AG08395 (cell line): ENCODE data around the gene CDHR1.
A peak's percentile ranks its signal among the peaks of the same experiment; 100 is the strongest.
"Not testable (repeated sequence)": the region's sequence is repeated elsewhere in the genome, so short reads cannot be mapped to it uniquely, and the experiment has no call there.

Experiments
- DNase-seq: peaks from one replicate; pipeline ENCODE4 v3.0.0; 2012; ENCODE audit warnings: mixed read lengths, low spot score

The CDHR1 gene

DNA sequence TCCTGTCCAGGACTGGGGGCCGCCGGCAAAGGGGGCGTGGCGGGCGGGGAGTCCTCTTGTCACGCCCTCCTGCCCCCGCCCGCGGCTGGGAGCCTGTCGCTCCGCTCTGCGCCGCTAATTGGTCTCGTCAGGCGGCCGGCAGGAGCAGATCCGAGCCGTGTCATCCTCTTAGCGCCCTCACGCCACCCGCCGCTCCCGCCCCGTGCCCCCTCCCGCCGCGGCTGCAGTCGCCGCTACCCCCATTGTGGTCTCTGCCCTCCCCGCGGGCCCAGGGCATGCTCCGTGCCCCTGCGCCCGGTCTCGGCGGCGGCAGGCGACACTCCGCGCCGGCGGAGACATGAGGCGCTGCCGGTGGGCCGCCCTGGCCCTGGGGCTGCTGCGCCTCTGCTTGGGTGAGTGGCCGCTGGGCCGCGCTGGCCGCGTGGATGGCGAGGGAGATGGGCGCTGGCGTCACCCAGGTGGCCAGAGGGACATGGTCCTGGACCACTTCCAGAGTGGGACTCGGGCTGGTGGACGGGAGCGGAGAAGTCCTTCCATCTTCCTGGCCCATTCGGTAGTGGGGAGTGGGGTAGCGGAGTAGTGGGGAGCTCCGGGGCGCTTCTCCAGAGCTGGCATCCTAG is at the start of gene CDHR1:
Gene CDHR1 (plus strand): TSS at position 114 of the 620 bp plus-strand sequence. CDS start 224 bp downstream, at position 338.
- DNase-seq: peak; percentile 27

DNA sequence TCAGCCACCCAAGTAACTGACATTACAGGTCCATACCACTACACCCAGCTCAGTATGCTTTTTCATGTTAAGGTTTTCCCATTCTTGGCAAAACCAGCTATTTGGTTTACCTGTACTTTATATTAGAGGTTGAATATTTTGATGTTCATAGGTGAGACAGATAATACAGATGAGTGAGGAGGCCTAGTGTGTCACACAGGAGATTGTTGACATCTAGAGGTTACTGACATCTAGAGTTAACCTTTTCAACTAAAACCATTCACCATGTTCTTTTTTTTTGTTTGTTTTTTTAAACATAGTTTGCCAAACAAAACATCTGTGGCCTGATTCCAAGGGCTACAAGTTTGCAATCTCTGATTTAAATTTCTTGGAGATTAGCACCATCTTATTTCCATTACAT is 47.0 kb upstream of the CDHR1 start:
- no peak for DNase-seq

DNA sequence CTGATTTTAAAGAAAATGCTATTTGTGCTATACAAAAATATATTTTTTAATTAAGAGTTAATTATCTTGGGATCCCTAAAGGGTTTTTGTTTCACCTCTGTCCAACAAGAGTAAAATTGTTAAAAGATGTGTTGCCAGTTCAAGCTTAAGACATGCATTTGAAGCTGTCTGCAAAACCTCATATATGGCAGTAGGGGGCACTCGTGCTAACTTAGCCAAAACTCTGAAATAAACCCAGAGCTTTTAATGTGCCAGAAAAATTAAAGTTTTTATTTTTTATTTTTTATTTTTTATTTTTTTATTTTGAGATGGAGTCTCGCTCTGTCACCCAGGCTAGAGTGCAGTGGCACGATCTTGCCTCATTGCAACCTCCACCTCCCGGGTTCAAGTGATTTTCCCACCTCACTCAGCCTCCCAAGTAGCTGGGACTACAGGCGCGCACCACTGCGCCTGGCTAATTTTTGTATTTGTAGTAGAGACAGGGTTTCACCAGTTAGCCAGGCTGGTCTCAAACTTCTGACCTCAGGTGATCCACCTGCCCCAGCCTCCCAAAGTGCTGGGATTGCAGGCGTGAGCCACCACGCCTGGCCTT is 46.2 kb upstream of the CDHR1 start:
- DNase-seq: peak; percentile 60

DNA sequence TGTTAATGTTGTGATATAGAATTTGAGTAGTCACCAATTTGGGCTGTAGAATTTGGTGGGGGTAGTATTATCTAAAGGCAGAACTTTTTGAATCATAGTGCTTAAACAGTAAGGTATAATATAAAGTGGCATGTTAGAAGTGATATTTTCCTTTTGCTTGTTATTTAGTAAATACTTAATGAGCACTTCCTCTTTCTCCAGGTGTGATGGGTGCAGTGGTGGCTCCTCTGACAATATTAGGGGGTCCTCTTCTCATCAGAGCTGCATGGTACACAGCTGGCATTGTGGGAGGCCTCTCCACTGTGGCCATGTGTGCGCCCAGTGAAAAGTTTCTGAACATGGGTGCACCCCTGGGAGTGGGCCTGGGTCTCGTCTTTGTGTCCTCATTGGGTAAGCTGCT is 44.5 kb upstream of the CDHR1 start:
- DNase-seq: no peak

DNA sequence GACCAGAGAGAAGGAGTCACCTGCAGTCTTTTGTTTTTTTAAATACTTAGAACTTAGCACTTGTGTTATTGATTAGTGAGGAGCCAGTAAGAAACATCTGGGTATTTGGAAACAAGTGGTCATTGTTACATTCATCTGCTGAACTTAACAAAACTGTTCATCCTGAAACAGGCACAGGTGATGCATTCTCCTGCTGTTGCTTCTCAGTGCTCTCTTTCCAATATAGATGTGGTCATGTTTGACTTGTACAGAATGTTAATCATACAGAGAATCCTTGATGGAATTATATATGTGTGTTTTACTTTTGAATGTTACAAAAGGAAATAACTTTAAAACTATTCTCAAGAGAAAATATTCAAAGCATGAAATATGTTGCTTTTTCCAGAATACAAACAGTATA is 41.6 kb upstream of the CDHR1 start:
- DNase-seq: no peak

DNA sequence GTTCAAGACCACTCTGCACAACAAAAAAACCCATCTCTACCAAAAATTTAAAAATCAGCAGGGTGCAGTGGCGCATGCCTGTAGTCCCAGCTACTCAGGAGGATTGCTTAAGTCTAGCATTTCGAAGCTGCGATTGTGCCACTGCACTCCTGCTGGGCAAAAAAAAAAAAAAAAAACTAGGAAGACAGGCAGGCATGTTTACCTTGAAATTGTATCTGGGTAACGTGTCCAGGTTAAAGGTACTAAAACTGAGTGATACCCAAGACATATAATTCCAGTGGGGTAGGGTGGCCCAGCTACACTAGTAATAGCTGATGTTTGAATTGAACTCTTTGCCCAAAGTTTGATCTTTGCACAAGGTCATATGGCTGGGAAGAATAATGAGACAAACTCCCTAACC is 38.8 kb upstream of the CDHR1 start:
- no peak for DNase-seq

DNA sequence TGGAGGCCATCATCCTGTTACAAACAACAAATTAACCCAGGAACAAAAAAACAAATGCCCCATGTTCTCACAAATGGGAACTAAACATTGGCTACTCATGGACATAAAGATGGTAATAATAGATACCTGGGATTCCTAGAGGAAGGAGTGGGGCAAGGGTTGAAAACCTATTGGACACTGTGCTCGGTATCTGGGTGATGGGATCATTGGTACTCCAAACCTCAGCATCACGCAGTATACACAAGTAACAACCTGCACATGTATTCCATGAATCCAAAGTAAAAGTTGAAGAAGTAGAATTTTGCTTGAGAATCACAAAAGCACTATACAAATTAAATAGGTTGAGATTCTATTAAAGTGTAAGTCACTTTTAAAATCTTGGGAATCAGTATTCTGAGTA is 38.3 kb upstream of the CDHR1 start:
- DNase-seq: no peak

DNA sequence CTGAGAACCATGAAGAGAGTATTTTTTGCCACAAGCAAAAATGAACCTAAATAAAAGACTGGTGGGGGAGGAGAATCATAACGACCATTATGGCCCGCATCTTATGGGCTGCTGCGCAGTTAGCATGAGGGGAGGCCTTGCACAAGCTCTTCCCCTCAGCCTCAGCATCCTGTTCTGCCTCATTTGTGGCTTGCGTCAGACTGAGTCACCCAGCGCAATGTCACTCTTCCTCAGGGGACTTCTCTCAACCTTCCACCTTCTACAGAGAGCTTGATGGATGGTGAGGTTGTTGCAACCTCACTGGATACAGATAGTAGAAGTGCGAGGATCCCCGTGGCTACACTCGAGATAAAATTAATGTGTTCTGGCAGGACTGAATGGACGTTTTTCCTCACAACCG is 37.6 kb upstream of the CDHR1 start:
- no peak for DNase-seq

DNA sequence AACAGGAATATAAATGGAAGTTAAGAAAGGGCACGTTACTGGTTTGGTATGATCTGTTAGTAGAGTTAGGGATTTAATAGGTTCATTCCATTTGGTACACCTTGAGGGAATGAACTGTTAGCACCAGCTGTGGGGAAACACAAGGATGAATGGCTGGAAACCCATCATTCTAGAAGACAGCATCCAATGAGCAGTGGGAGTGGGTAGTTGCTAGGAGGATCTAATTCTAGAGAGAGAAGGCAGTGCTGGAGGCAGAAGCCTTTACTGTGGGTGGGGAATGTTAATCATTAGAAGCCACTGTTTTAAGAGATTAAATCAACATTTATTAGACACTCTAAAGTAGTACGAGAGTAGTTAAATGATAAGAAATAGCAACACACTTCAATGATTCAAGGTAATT is 36.3 kb upstream of the CDHR1 start:
- DNase-seq: no peak

DNA sequence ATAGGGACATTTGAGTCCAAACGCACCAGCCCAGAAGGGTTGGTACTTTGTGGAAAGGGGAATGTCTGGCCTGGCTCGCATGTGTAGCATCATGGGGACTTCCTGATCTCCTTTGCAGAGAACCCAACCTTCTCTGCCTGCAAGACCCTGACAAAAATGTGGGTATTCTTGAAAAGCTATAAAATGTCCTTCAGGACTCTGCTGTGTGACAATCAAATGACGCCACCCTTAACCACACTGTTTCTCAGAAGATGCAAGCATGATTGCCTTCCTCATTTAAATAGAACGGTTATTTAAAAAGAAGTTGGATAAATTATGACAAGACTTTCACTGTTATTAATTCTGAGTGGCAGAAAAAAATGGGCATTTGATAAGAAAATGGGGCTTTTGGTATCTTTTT is 35.8 kb upstream of the CDHR1 start:
- DNase-seq: no peak

DNA sequence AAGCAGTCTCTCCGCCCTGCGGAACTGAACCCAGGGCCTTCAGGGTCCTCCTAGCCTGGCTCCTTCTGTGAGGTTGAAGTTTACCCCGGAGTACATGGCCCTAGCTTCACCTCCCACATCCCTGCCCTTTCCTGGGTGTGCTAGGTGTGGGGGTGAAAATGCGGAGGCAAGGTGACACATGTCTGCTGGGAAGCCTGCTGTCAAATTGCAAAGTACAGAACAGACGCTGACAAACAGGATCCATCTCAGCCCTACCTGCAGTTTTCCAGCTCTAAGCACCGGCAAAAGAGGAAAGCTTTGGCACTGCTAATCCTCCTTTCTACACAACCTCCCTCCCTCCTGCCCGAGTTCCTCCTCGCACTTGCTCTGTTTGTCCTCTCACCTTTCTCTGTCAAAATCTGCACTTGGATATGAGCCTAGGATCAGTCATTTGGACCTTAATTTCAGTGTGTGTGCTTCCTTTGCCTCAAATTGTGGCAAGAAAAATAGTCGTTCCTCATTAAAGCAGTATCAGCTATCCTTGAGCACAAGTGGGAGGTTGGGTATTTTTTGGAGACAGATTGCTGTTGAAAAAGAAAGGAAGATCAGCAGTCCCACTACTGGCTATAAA is 35.2 kb upstream of the CDHR1 start:
- no peak for DNase-seq

DNA sequence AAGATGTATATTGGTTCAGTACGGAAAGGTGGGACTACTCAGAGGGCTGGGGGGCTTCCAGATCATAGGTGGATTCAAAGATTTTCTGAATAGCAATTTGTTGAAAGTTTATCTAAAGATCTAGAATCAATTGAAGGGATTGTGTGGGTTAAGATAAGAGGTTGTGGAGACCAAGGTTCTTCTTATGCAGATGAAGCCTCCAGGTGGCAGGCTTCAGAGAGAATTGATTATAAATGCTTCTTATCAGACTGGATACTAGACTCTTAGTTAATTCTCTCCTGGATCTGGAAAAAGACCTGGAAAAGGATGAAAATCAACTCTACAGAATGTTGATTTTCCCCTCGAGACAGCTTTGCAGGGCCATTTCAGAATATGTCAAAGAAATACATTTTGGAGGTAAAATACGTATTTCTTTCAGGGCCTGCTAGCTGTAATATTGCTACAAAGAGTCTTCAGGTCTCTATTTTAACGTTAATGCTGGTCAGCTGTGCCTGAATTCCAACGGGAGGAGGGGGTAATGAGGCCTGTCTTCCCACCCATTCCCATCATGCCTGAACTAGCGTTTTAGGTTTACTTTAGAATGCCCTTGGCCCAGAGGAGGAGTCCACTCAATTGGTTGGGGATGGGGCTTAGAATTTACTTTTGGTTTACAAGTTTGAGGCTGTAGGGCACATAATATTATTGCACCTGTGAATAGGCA is 33.5 kb upstream of the CDHR1 start:
- DNase-seq: no peak

DNA sequence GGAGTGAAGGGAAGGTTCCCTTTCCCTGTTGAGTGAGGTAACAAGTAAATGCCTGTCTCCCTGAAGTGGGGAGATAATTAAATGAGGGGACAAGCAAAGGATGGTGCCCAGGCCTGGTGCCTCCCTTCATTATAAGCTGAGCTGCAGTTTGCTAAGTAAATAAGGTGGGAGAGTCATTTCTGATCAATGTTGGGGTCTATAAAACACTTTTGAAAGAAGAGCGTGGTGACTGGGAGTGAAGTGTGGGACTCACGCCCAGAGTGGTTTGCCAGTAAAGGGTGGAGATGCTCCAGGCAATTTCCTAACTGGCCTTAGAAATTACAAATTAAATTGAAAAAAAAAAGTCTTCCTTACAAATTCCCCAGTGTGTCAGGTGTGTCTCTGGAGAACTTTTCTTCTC is 30.3 kb upstream of the CDHR1 start:
- DNase-seq: no peak

DNA sequence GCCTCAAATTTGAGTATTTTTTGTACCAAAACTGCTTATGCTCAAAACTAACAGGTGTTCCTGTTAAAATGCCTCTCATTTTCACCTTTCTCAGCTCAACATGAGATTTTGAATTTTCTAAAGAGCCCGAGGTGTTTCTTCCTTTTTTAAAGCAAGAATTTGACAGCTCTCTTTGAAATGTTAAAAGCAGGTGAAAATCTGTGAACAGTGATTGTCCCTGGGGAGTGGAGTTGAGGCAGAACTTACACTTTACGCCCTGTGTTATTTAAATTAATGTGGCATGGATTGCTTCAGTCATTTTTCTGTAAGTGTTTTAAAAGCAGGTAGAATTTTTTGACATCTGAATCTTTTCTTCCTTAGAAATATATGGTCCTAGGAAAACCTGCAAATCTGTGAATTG is 29.9 kb upstream of the CDHR1 start:
- no peak for DNase-seq

DNA sequence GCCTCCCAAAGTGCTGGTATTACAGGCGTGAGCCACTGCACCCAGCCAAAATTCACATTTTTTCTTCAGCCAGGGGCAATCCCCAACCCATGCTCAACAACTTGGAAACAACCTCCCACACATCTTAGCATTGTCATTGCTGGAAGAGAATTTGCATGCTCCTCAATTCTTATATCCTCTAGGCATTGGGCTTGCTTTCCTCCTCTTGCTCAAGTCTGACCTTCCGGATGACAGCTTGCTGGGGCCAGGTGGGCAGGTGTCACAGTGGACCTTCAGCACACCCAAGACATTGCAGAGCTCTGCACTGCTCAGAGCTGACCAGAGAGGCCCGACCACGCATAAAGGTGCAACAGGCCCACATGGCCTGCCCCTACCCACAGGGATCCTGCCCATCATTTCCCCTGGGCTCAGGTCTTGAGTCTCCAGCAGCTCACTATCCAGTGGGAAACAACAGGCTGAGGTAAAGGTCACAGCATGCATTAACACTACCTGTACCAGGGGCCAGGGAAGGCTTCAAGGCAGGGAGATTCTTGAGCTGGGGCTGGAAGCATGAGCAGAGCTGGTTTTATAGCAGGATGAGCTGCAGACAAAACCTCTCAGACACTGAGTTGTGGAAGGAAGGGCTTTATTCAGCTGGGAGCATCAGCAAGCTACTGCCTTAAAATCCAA is 27.6 kb upstream of the CDHR1 start:
- no peak for DNase-seq

DNA sequence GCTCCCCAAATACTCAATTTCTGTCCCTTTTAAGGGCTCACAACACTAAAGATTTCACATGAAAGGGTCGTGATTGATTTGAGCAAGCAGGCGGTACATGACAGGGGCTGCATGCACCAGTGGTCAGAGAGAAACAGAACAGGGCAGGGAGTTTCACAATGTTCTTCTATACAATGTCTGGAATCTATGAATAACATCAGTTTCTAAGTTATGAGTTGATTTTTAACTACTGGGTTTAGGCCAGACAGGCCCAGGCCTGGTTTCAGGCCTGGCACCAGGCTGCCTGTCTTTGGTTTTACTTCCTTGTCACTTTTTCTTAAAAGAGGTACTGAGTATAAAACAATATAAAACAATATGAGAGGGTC is 27.1 kb upstream of the CDHR1 start:
- DNase-seq: not testable (repeated sequence)

DNA sequence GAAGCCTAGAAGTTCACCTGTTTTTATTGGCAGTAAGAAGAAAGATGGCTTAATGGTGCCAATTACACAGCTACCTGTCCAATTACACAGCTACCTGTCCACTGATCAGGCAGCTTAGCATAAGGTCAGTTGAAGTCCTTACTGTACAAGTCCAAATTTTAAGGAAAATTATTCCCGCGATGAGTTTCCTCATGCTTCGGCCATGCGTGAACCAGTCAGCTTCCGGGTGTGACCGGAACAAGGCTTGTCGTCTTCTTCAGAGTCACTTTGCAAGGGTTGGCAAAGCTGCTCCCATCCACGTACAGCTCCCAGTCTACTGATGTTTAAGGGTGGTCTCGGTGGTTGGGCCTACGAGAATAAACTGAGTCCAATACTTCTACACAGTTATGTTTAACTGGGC is 26.0 kb upstream of the CDHR1 start:
- not testable (repeated sequence) for DNase-seq

DNA sequence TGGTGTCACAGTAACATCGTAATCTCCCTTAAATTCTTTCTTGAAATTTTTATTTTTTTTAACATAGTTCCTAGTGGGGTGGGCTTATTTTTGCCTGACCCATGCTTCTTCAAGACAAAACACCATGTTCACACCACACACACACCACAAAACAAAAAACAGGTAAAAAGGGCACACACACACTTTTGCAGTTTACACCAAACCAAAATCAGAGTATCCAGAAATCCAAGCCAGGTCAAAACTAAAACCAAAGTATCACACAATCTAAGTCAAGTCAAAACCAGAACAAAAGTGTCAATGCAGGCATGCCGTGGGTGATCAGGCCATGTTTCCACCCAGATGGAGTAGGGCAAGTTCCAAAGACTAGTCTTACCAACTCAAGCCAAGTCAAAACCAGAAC is 23.1 kb upstream of the CDHR1 start:
- DNase-seq: not testable (repeated sequence)

DNA sequence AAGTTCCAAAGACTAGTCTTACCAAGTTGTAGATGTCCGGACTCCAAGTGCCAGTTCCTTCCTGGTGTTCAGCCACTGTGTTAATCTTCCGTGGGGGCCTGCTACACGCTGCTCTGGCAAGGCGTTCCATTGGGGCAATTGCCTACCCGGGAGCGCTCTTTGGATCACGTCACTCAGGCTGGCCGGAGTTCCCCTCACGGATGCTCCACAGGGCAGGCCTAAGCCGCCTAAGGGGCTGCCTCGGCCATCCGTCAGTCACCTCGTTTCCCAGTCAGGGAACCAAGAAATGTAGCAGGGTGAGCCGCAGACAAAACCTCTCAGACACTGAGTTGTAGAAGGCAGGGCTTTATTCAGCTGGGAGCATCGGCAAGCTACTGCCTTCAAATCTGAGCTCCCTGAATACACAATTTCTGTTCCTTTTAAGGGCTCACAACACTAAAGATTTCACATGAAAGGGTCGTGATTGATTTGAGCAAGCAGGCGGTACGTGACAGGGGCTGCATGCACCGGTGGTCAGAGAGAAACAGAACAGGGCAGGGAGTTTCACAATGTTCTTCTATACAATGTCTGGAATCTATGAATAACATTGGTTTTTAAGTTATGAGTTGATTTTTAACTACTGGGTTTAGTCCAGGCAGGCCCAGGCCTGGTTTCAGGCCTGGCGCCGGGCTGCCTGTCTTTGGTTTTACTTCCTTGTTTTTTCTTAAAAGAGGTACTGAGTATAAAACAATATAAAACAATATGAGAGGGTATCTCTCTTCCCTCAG is 22.5 kb upstream of the CDHR1 start:
- not testable (repeated sequence) for DNase-seq

DNA sequence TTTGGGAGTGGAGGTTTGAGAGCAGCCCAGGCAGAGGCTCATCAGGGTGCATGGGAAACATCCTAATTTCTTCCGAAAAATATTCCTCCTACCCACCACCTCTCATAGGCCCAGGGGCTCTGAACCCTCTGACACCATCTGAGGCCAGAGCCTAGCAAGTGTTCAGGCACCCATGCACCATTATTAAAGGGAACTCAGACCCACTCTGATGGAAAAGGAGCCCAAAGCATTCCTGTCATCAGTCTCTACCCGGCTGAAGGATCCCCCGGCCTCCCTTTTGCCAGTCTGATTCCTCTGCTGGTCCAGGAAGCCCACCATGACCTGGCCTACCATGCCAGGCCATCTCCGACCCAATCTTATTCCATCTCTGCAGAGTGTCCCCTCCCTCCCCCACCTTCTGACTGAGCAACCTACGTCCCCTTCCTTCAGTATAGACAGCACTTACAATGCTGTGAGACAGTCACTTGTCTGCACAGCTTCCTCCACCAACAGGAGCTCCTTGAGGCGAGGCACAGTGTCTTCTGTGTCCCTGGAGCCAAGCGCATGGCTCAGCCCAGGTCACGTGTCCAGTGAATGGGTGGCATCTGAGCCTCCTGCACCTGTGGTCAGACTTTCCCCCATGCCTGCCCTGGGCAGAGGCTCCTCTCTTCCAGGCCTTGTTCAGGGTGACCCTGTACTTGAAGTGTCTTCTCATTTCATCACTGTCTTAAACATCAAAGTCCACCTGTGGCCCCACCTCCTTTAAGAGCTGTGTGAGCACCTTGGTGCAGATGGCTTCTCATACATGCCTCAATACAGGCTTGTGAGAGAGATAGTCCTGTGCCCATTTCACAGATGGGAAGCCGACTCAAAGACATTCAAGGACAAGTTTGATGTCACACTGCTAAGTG is 21.6 kb upstream of the CDHR1 start:
- no peak for DNase-seq

DNA sequence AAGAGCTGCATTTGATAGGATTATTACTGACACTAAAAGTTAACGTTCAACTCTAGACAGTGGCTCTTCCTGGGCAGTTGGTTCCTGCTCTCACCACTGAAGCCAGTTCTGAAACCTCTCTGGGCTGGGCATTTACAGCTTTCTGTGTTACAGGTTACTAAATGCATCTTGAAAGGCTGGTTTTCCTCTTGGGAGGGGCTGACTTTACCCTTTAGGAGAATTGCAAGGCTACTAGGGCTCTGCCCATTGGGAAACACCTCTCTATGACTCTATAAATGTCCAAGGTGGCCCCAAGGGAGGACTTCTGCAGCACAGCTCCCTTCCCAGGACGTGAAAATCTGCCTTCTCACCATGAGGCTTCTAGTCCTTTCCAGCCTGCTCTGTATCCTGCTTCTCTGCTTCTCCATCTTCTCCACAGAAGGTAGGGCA is 20.8 kb upstream of the CDHR1 start, which contains the start of gene GPR15LG:
Gene GPR15LG (plus strand): TSS at position 301 of the 429 bp plus-strand sequence. CDS start 51 bp downstream, at position 352.
- DNase-seq: no peak
